GM19351 (cell line): ENCODE results near the gene STBD1.
"Not testable (repeated sequence)": the region's sequence is repeated elsewhere in the genome, so short reads cannot be mapped to it uniquely, and the experiment has no call there.

ENCODE experiments used
- ATAC-seq: cut with Tn5 transposase; IDR thresholded peaks from one replicate; pipeline ENCODE4 v1.9.1; 2021; ENCODE audit warnings: mild to moderate bottlenecking, moderate library complexity; ENCODE audit not compliant: unreplicated experiment

Gene STBD1

GRCh38 chr4:76282941-76283689 is 23.4 kb upstream of the STBD1 start:
- ATAC-seq: no peak

GRCh38 chr4:76283900-76284299 is 22.6 kb upstream of the STBD1 start:
- no peak for ATAC-seq

GRCh38 chr4:76287811-76288210 is 18.7 kb upstream of the STBD1 start:
- ATAC-seq: not testable (repeated sequence)

GRCh38 chr4:76292730-76293129 is 13.8 kb upstream of the STBD1 start:
- no peak for ATAC-seq

GRCh38 chr4:76293772-76294171 is 12.8 kb upstream of the STBD1 start:
- no peak for ATAC-seq

- ATAC-seq: no peak
These were observed 10.2 kb upstream of the STBD1 start for GRCh38 chr4:76296286-76296820.

- no peak for ATAC-seq
These were observed 8.3 kb upstream of the STBD1 start for GRCh38 chr4:76298227-76298626.

GRCh38 chr4:76300012-76300411 is 6.5 kb upstream of the STBD1 start:
- ATAC-seq: no peak

- ATAC-seq: peak; percentile 97
These were observed 5.3 kb upstream of the STBD1 start for GRCh38 chr4:76301068-76301774.

GRCh38 chr4:76301775-76302162 is 4.8 kb upstream of the STBD1 start:
- no peak for ATAC-seq

GRCh38 chr4:76302826-76303438 is 3.6 kb upstream of the STBD1 start:
- no peak for ATAC-seq

GRCh38 chr4:76305033-76305687 is 1.4 kb upstream of the STBD1 start:
- ATAC-seq: no peak

GRCh38 chr4:76306882-76307659 is 538 bp downstream of the STBD1 start:
- no peak for ATAC-seq

- no peak for ATAC-seq
These were observed 1.1 kb downstream of the STBD1 start for GRCh38 chr4:76307660-76308014.

GRCh38 chr4:76308548-76308947 is 2.0 kb downstream of the STBD1 start:
- ATAC-seq: no peak

- no peak for ATAC-seq
These were observed 3.5 kb downstream of the STBD1 start for GRCh38 chr4:76309939-76310550.

GRCh38 chr4:76310683-76311082 is 4.2 kb downstream of the STBD1 start:
- ATAC-seq: no peak

GRCh38 chr4:76311896-76312331 is 5.4 kb downstream of the STBD1 start:
- no peak for ATAC-seq

- ATAC-seq: no peak
These were observed 5.9 kb downstream of the STBD1 start for GRCh38 chr4:76312457-76312856.

- no peak for ATAC-seq
These were observed 7.0 kb downstream of the STBD1 start for GRCh38 chr4:76313547-76313946.
